Keratinocyte (primary cell): Measurements from ENCODE around the gene PSMA4. TPM values are rescaled to one million over a fixed set of nuclear protein-coding genes. Genes with fewer than 3 reads are reported as not detected.

Experiments
- DNase-seq: peaks from one replicate; pipeline ENCODE4 v3.0.0-alpha.2; 2011; ENCODE audit warnings: low read depth, missing footprints, low spot score
- FAIRE-seq: peaks from 2 replicates; lab custom pipeline; 2011; peaks lifted over from hg19 to GRCh38; lab: Jason Lieb, UNC
- H2AFZ ChIP-seq: 2 replicates; pipeline ENCODE4 v1.6.0; 2012; ENCODE audit warnings: low read length, control low read depth, inconsistent platforms; ENCODE audit not compliant: control insufficient read depth
- H3K27ac ChIP-seq: 2 replicates; pipeline ENCODE4 v1.5.1; 2011; ENCODE audit warnings: low read length; ENCODE audit not compliant: control insufficient read depth, insufficient read depth
- H3K27me3 ChIP-seq: 3 replicates; pipeline ENCODE4 v1.6.0; 2011; ENCODE audit warnings: low read length; ENCODE audit not compliant: control insufficient read depth, insufficient read depth; ENCODE audit errors: extremely low read depth
- H3K36me3 ChIP-seq, 2 experiments: 2 replicates in 1 of 2; 3 replicates in 1 of 2; pipeline ENCODE4 v1.5.1; 2011; ENCODE audit warnings: low read length in 2 of 2, mild to moderate bottlenecking in 1 of 2; ENCODE audit not compliant: control insufficient read depth in 2 of 2, insufficient read depth in 2 of 2; ENCODE audit errors: extremely low read depth in 1 of 2
- H3K4me1 ChIP-seq: 3 replicates; pipeline ENCODE4 v1.5.1; 2011; ENCODE audit warnings: low read length; ENCODE audit not compliant: control insufficient read depth, insufficient read depth; ENCODE audit errors: extremely low read depth
- H3K4me2 ChIP-seq: 3 replicates; pipeline ENCODE4 v1.6.0; 2011; ENCODE audit warnings: low read depth, low read length; ENCODE audit not compliant: control insufficient read depth, insufficient read depth; ENCODE audit errors: extremely low read depth
- H3K4me3 ChIP-seq, 3 experiments: fragments of 200-600 bp in 1 of 3; sonication (generic) in 1 of 3; 2 replicates in 2 of 3; 3 replicates in 1 of 3; pipeline ENCODE4 v1.5.1; 2011 to 2016; ENCODE audit warnings: low read length in 3 of 3, mild to moderate bottlenecking in 3 of 3, control low read depth in 2 of 3, inconsistent platforms in 1 of 3, low read depth in 1 of 3, mixed read lengths in 1 of 3, mixed run types in 1 of 3, moderate library complexity in 1 of 3; ENCODE audit not compliant: control insufficient read depth in 2 of 3, insufficient read depth in 2 of 3; ENCODE audit errors: extremely low read depth in 1 of 3
- H3K79me2 ChIP-seq: 2 replicates; pipeline ENCODE4 v1.6.0; 2012; ENCODE audit warnings: low read length; ENCODE audit not compliant: control insufficient read depth, insufficient read depth
- H3K9ac ChIP-seq: 3 replicates; pipeline ENCODE4 v1.6.0; 2011; ENCODE audit warnings: low read length; ENCODE audit not compliant: control insufficient read depth, insufficient read depth; ENCODE audit errors: extremely low read depth
- H3K9me1 ChIP-seq: 3 replicates; pipeline ENCODE4 v1.6.0; 2011; ENCODE audit warnings: low read length; ENCODE audit not compliant: control insufficient read depth, insufficient read depth; ENCODE audit errors: extremely low read depth
- H3K9me3 ChIP-seq: 2 replicates; pipeline ENCODE4 v1.5.1; 2012; ENCODE audit warnings: low read depth, low read length; ENCODE audit not compliant: control insufficient read depth
- H4K20me1 ChIP-seq: 3 replicates; pipeline ENCODE4 v1.6.0; 2011; ENCODE audit warnings: low read length; ENCODE audit not compliant: control insufficient read depth, insufficient read depth; ENCODE audit errors: extremely low read depth
- EZH2 ChIP-seq: IDR thresholded peaks from one replicate; pipeline ENCODE4 v1.6.1; 2012; ENCODE audit warnings: inconsistent platforms, mild to moderate bottlenecking, low read length, moderate library complexity
- dilution Hi-C: fragments of 300-500 bp; cut with MboI; formaldehyde crosslinking; loops from one replicate; pipeline ENCODE4 v1.7.0; 2020; ENCODE audit warnings: low sequenced_read_pairs; ENCODE audit not compliant: extremely low pct_ligation_motif_present
- polyA plus RNA-seq, 5 experiments: library from polyadenylated mRNA; depleted of rRNA in 3 of 5; stranded (reverse) in 3 of 5; stranded (forward) in 1 of 5; unstranded in 1 of 5; fragments of >200 nt; gene quantifications; 1 replicate in 1 of 5; 2 replicates in 3 of 5; 3 replicates in 1 of 5; pipeline versions ENCODE4 v1.2.1 to v1.2.3, GENCODE V29; 2011 to 2012; ENCODE audit warnings: missing spikeins in 2 of 5, low read depth in 1 of 5, low replicate concordance in 1 of 5
- TF ChIP-seq, protein P1 (sequence below), 3 experiments: IDR thresholded peaks in 1 of 3; conservative IDR thresholded peaks in 1 of 3; optimal IDR thresholded peaks in 1 of 3; 2 replicates in 2 of 3; 3 replicates in 1 of 3; pipeline versions ENCODE3 to v1.5.1; 2011; ENCODE audit warnings: low read length in 3 of 3, mild to moderate bottlenecking in 3 of 3, moderate library complexity in 2 of 3, control low read depth in 1 of 3, inconsistent platforms in 1 of 3; ENCODE audit not compliant: insufficient read depth in 2 of 3; ENCODE audit errors: extremely low read depth in 1 of 3

PSMA4 gene
- polyA plus RNA-seq, 1 donor (not counting 4 experiments of a cell fraction or from before 2014, with no cell fraction given): 432 TPM

DNA sequence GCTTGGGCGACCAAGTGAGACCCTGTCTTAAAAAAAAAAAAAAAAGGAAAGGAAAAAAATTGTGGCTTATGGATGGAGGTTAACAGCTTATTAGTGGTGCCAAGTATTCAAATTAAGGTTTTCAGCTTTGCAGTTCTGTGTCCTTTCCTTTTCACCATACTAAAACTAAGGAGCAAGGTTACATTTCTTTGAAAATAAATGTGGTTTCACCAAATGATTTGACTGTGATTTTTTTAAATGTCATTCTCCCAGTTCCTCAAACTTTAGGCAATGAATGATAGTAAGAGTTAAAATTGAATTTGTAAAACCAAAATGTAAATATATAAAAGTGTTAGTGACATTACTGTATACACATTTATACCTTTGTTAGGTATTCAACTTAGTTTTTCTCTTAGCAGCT, 34.7 kb downstream of the PSMA4 start:
- H3K27me3 ChIP-seq: no peaks in the 10 kb centered on the region
- no peaks in the 10 kb centered on the region for H3K79me2 ChIP-seq
- no peak overlapping the region for H3K27ac ChIP-seq
- DNase-seq (no peak), FAIRE-seq (no peak)
- no peak overlapping the region for H3K9ac ChIP-seq
- TF ChIP-seq EZH2: no peak
- H3K36me3 ChIP-seq: no peaks in the 10 kb centered on the region
- no peak overlapping the region for H2AFZ ChIP-seq
- no peaks in the 10 kb centered on the region for H4K20me1 ChIP-seq
- no peaks in the 10 kb centered on the region for H3K4me1 ChIP-seq
- H3K9me1 ChIP-seq: no peaks in the 10 kb centered on the region
- H3K4me3 ChIP-seq: no peak overlapping the region
- no peaks in the 10 kb centered on the region for H3K9me3 ChIP-seq
- dilution Hi-C loops: no loop called here
- no peak overlapping the region for H3K4me2 ChIP-seq

DNA sequence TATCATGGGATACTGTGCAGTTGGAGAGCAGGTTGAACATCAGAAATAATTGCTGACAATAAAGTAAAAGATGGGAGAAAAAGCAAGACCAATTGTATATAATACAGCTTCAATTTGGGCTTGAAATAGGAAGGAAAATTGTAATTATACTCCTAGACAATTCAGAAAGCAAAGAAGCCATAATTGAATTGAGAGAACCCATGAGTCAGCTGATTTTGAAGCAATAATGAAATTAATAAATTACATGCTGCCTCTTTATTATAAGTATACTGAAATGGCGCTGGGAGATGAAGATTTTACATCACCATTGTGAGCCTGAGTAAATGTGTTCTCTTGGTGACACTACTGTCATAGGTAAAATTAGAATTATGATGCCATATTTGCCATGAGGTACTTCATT, 57.3 kb downstream of the PSMA4 start:
- no peaks in the 10 kb centered on the region for H4K20me1 ChIP-seq
- H3K4me2 ChIP-seq: no peak overlapping the region
- no peaks in the 10 kb centered on the region for H3K36me3 ChIP-seq
- H3K27ac ChIP-seq: no peak overlapping the region
- no peak overlapping the region for H3K9ac ChIP-seq
- H3K4me3 ChIP-seq: no peak overlapping the region
- H2AFZ ChIP-seq: no peak overlapping the region
- no peak for FAIRE-seq
- H3K27me3 ChIP-seq: no peaks in the 10 kb centered on the region
- DNase-seq: no peak
- no peaks in the 10 kb centered on the region for H3K9me1 ChIP-seq
- no peaks in the 10 kb centered on the region for H3K9me3 ChIP-seq
- H3K4me1 ChIP-seq: no peaks in the 10 kb centered on the region
- dilution Hi-C loops: no loop called here
- no peaks in the 10 kb centered on the region for H3K79me2 ChIP-seq
- no peak for TF ChIP-seq EZH2
- TF ChIP-seq, protein P1, sequence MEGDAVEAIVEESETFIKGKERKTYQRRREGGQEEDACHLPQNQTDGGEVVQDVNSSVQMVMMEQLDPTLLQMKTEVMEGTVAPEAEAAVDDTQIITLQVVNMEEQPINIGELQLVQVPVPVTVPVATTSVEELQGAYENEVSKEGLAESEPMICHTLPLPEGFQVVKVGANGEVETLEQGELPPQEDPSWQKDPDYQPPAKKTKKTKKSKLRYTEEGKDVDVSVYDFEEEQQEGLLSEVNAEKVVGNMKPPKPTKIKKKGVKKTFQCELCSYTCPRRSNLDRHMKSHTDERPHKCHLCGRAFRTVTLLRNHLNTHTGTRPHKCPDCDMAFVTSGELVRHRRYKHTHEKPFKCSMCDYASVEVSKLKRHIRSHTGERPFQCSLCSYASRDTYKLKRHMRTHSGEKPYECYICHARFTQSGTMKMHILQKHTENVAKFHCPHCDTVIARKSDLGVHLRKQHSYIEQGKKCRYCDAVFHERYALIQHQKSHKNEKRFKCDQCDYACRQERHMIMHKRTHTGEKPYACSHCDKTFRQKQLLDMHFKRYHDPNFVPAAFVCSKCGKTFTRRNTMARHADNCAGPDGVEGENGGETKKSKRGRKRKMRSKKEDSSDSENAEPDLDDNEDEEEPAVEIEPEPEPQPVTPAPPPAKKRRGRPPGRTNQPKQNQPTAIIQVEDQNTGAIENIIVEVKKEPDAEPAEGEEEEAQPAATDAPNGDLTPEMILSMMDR (optimal IDR thresholded peaks at IDR 0.05 in 1 of 3, IDR thresholded peaks at IDR 0.05 in 1 of 3, conservative IDR thresholded peaks at IDR 0.05 in 1 of 3; ENCODE audit: extremely low read depth in 1 of 3, insufficient read depth in 2 of 3, low read length in 3 of 3): no peak

DNA sequence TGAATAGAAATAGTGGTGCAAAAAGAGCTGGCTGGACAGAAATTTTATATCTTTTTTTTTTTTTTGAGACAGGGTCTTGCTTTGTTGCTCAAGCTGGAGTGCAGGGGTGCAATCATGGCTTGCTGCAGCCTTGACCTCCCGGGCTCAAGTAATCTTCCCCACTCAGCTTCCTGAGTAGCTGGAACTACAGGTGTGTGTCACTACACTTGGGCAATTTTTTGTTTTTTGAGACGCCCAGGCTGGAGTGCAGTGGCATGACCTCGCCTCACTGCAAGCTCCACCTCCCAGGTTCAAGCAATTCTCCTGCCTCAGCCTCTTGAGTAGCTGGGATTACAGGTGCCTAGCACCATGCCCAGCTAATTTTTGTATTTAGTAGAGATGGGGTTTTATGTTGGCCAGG, 58.1 kb downstream of the PSMA4 start:
- Histone ChIP-seq H3K9me3 (no peaks in the 10 kb centered on the region), H3K9ac (no peak overlapping the region), H3K36me3 (no peaks in the 10 kb centered on the region), H3K9me1 (no peaks in the 10 kb centered on the region), H3K27me3 (no peaks in the 10 kb centered on the region), H3K4me1 (no peaks in the 10 kb centered on the region), H2AFZ (no peak overlapping the region), H4K20me1 (no peaks in the 10 kb centered on the region), H3K4me3 (no peak overlapping the region), H3K79me2 (no peaks in the 10 kb centered on the region), H3K4me2 (no peak overlapping the region), H3K27ac (no peak overlapping the region)
- dilution Hi-C loops: no loop called here
- FAIRE-seq (no peak), DNase-seq (no peak)
- no peak for TF ChIP-seq EZH2
- TF ChIP-seq, protein P1 (optimal IDR thresholded peaks at IDR 0.05 in 1 of 3, IDR thresholded peaks at IDR 0.05 in 1 of 3, conservative IDR thresholded peaks at IDR 0.05 in 1 of 3; ENCODE audit: extremely low read depth in 1 of 3, insufficient read depth in 2 of 3, low read length in 3 of 3): no peak
